ENCODE data around the gene MRPL34. TPM values are rescaled to one million over a fixed set of nuclear protein-coding genes. Genes with fewer than 3 reads are reported as not detected.

Gene MRPL34
- total RNA-seq, 1 donor from 2014 or later = 25.9 TPM

GRCh38 chr19:17324357-17325114 lies 18.9 kb downstream of the MRPL34 start:
- no peaks in the 10 kb centered on the region for H3K9me3 Mint-ChIP-seq
- H3K4me1 Mint-ChIP-seq = peaks cover 5% of the 10 kb centered on the region

GRCh38 chr19:17325133-17325532 lies 19.5 kb downstream of the MRPL34 start:
- Mint-ChIP-seq H3K36me3 (peaks cover 4% of the 10 kb centered on the region), H3K9me3 (no peaks in the 10 kb centered on the region), H3K27me3 (ENCODE audit: insufficient read depth, low read depth) (peaks cover 4% of the 10 kb centered on the region), H3K4me1 (peaks cover 5% of the 10 kb centered on the region), H3K27ac (no peak overlapping the region), H3K4me3 (no peak overlapping the region)
- Histone ChIP-seq H3K4me1 (peaks cover 18% of the 10 kb centered on the region), H3K27me3 (peaks cover 17% of the 10 kb centered on the region), H3K9ac (no peak overlapping the region), H3K9me3 (ENCODE audit: low read depth) (no peaks in the 10 kb centered on the region), H4K20me1 (ENCODE audit: low read depth) (peaks cover 8% of the 10 kb centered on the region), H3K4me2 (no peak overlapping the region), H3K36me3 (no peaks in the 10 kb centered on the region), H3K79me2 (ENCODE audit: low read depth) (no peaks in the 10 kb centered on the region), H3F3A (ENCODE audit: low read depth) (peaks cover 42% of the 10 kb centered on the region), H3K4me3 (no peak overlapping the region), H2AFZ (replicated peaks) (no peak overlapping the region), H3K27ac (no peak overlapping the region)
- no peak for DNase-seq (ENCODE audit: low spot score)
- TF ChIP-seq EZH2phosphoT487 (IDR thresholded peaks at IDR 0.05) (no peak), EZH2 (IDR thresholded peaks at IDR 0.05) (no peak)
- TF ChIP-seq, protein P1, sequence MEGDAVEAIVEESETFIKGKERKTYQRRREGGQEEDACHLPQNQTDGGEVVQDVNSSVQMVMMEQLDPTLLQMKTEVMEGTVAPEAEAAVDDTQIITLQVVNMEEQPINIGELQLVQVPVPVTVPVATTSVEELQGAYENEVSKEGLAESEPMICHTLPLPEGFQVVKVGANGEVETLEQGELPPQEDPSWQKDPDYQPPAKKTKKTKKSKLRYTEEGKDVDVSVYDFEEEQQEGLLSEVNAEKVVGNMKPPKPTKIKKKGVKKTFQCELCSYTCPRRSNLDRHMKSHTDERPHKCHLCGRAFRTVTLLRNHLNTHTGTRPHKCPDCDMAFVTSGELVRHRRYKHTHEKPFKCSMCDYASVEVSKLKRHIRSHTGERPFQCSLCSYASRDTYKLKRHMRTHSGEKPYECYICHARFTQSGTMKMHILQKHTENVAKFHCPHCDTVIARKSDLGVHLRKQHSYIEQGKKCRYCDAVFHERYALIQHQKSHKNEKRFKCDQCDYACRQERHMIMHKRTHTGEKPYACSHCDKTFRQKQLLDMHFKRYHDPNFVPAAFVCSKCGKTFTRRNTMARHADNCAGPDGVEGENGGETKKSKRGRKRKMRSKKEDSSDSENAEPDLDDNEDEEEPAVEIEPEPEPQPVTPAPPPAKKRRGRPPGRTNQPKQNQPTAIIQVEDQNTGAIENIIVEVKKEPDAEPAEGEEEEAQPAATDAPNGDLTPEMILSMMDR (IDR thresholded peaks at IDR 0.05) = no peak

More at GRCh38 chr19:17324357-17325114, 18.9 kb downstream of the MRPL34 start:
- H3K27me3 ChIP-seq = peaks cover 13% of the 10 kb centered on the region
- peaks cover 40% of the 10 kb centered on the region for H3F3A ChIP-seq (ENCODE audit: low read depth)
- TF ChIP-seq, protein P1 (IDR thresholded peaks at IDR 0.05) = no peak
- TF ChIP-seq EZH2 (IDR thresholded peaks at IDR 0.05) (no peak), EZH2phosphoT487 (IDR thresholded peaks at IDR 0.05) (no peak)
- no peak overlapping the region for H3K9ac ChIP-seq
- H3K4me3 ChIP-seq = no peak overlapping the region
- Mint-ChIP-seq H3K36me3 (peaks cover 3% of the 10 kb centered on the region), H3K4me3 (no peak overlapping the region), H3K27ac (no peak overlapping the region), H3K27me3 (ENCODE audit: insufficient read depth, low read depth) (peaks cover 4% of the 10 kb centered on the region)
- no peaks in the 10 kb centered on the region for H3K36me3 ChIP-seq
- H2AFZ ChIP-seq (replicated peaks) = no peak overlapping the region
- no peaks in the 10 kb centered on the region for H3K79me2 ChIP-seq (ENCODE audit: low read depth)
- peaks cover 18% of the 10 kb centered on the region for H3K4me1 ChIP-seq
- H3K27ac ChIP-seq = no peak overlapping the region
- H3K4me2 ChIP-seq = no peak overlapping the region
- no peaks in the 10 kb centered on the region for H3K9me3 ChIP-seq (ENCODE audit: low read depth)
- H4K20me1 ChIP-seq (ENCODE audit: low read depth) = peaks cover 6% of the 10 kb centered on the region
- no peak for DNase-seq (ENCODE audit: low spot score)

DNA sequence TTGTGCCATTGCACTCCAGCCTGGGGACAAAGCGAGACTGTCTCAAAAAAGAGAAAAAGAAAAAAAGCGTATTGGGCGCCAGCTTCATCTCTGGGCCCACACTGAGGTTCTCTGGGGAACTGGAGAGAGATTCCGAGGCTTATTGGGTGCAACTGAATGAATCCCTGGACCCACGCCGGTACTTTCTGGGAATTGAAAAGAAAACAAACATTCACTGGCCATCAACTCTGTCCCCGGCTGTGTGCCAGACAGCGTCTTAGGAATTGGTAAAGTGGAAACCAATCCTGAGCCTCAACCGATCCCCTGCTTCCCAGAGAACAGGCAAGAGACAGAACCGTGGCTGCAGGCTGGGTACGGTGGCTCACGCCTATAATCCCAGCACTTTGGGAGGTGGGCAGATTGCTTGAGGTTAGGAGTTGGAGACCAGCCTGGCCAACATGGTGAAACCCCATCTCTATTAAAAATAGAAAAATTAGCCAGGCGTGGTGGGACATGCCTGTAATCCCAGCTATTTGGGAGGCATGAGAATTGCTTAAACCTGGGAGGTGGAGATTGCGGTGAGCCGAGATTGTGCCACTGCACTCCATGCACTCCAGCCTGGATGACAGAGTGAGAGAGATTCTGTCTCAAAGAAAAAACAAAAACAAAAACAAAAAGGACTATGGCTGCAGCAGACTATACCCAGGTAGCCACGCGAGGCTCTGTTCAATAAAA lies 20.4 kb downstream of the MRPL34 start:
- H3K27me3 ChIP-seq = peaks cover 17% of the 10 kb centered on the region

More for the DNA sequence above, 20.4 kb downstream of the MRPL34 start:
- Histone ChIP-seq H2AFZ (replicated peaks) (no peak overlapping the region), H3K4me1 (peaks cover 18% of the 10 kb centered on the region), H3K4me2 (peak overlapping the region; percentile 12), H3K9me3 (ENCODE audit: low read depth) (no peaks in the 10 kb centered on the region), H3F3A (ENCODE audit: low read depth) (peaks cover 45% of the 10 kb centered on the region), H3K9ac (no peak overlapping the region), H3K4me3 (no peak overlapping the region), H3K36me3 (no peaks in the 10 kb centered on the region), H3K27ac (no peak overlapping the region), H4K20me1 (ENCODE audit: low read depth) (peaks cover 6% of the 10 kb centered on the region), H3K79me2 (ENCODE audit: low read depth) (no peaks in the 10 kb centered on the region)
- Mint-ChIP-seq H3K27ac (no peak overlapping the region), H3K4me1 (peaks cover 8% of the 10 kb centered on the region), H3K9me3 (no peaks in the 10 kb centered on the region), H3K27me3 (ENCODE audit: insufficient read depth, low read depth) (peaks cover under 1% of the 10 kb centered on the region), H3K4me3 (no peak overlapping the region), H3K36me3 (peaks cover 8% of the 10 kb centered on the region)
- no peak for DNase-seq (ENCODE audit: low spot score)
- TF ChIP-seq EZH2phosphoT487 (IDR thresholded peaks at IDR 0.05) = no peak
- TF ChIP-seq EZH2 (IDR thresholded peaks at IDR 0.05) = no peak
- TF ChIP-seq, protein P1 (IDR thresholded peaks at IDR 0.05) = no peak

All from neural progenitor cell (in vitro differentiated cells).